Ishikawa (cell line): ENCODE results near the gene WNT7B.
A peak's percentile ranks its signal among the peaks of the same experiment; 100 is the strongest.

Experiments used
- CEBPB ChIP-seq: IDR thresholded peaks from 2 replicates; pipeline ENCODE4 v1.6.1; 2012
- CREB1 ChIP-seq: IDR thresholded peaks from 2 replicates; pipeline ENCODE4 v1.6.1; 2012; ENCODE audit warnings: low read depth
- EGR1 ChIP-seq: IDR thresholded peaks from 2 replicates; pipeline ENCODE4 v1.6.1; 2012
- EP300 ChIP-seq: IDR thresholded peaks from 2 replicates; pipeline ENCODE4 v1.6.1; 2012; ENCODE audit warnings: borderline replicate concordance
- FOXM1 ChIP-seq: IDR thresholded peaks from 2 replicates; pipeline ENCODE4 v1.6.1; 2012; ENCODE audit warnings: low read depth, borderline replicate concordance
- NFIC ChIP-seq: IDR thresholded peaks from 2 replicates; pipeline ENCODE4 v1.6.1; 2012
- RAD21 ChIP-seq: IDR thresholded peaks from 2 replicates; pipeline ENCODE4 v1.6.1; 2012; ENCODE audit warnings: low read depth
- TAF1 ChIP-seq: IDR thresholded peaks from 2 replicates; pipeline ENCODE4 v1.6.1; 2012; ENCODE audit warnings: low read depth, mild to moderate bottlenecking
- TCF12 ChIP-seq: IDR thresholded peaks from 2 replicates; pipeline ENCODE4 v1.6.1; 2012; ENCODE audit warnings: low read depth
- TEAD4 ChIP-seq: IDR thresholded peaks from 2 replicates; pipeline ENCODE4 v1.6.1; 2012
- YY1 ChIP-seq: IDR thresholded peaks from 2 replicates; pipeline ENCODE4 v1.6.1; 2012; ENCODE audit warnings: low read depth
- ZBTB7A ChIP-seq: IDR thresholded peaks from 2 replicates; pipeline ENCODE4 v1.6.1; 2012; ENCODE audit warnings: low read depth
- TF ChIP-seq, protein P1 (sequence below): IDR thresholded peaks from 2 replicates; pipeline ENCODE4 v1.6.1; 2012
- TF ChIP-seq, protein P2 (sequence below): IDR thresholded peaks from 2 replicates; pipeline ENCODE4 v1.6.1; 2012
- TF ChIP-seq, protein P3 (sequence below): IDR thresholded peaks from 2 replicates; pipeline ENCODE4 v1.6.1; 2012; ENCODE audit warnings: low read depth, mild to moderate bottlenecking

The WNT7B gene

DNA sequence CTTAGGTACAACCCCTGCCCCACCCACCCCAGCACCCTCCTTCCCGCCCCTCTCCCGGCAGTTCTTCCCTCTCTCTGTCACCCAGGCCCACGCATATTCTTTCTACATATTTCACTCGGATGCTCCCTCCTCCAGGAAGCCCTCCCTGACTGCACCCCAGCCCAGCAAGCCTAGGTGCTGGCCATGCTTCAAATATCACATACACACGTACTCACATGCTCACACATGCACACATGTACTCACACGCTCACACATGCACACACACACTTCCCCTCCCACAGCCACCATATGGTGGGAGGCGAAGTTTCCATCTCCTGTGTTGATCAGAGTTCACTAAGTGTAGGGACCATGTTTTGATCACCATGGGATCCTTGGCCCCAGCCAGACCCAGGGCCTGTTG, 90.4 kb downstream of the WNT7B start:
- TF ChIP-seq CREB1 (no peak), EP300 (no peak), RAD21 (no peak), CEBPB (no peak), EGR1 (no peak), ZBTB7A (no peak), FOXM1 (no peak), TEAD4 (no peak), NFIC (no peak), TCF12 (no peak)
- TF ChIP-seq, protein P1, sequence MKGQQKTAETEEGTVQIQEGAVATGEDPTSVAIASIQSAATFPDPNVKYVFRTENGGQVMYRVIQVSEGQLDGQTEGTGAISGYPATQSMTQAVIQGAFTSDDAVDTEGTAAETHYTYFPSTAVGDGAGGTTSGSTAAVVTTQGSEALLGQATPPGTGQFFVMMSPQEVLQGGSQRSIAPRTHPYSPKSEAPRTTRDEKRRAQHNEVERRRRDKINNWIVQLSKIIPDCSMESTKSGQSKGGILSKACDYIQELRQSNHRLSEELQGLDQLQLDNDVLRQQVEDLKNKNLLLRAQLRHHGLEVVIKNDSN: no peak

DNA sequence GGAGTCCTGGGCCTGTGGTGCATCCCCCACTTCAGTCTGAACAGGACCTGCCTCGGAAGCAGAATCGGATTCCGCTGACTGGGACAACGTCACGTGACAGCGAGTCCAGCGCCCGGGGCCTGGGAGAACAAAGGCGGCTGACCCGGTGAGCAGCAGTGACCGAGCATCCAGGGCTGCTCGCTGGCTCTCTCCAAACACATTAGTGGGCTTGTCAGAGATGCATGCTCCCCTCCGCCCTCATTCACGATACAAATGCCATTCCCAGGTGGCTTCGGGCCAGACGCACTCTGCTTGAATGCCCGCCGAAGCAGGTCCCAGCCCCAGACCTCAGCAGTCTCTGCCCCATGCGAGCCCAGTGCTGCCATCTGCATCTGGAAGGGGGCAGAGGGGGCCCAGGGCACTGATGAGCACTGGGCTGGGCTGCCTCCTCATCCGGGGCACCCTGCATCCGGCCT, 91.0 kb downstream of the WNT7B start:
- no peak for TF ChIP-seq TCF12
- TF ChIP-seq, protein P1: peak; percentile 55

DNA sequence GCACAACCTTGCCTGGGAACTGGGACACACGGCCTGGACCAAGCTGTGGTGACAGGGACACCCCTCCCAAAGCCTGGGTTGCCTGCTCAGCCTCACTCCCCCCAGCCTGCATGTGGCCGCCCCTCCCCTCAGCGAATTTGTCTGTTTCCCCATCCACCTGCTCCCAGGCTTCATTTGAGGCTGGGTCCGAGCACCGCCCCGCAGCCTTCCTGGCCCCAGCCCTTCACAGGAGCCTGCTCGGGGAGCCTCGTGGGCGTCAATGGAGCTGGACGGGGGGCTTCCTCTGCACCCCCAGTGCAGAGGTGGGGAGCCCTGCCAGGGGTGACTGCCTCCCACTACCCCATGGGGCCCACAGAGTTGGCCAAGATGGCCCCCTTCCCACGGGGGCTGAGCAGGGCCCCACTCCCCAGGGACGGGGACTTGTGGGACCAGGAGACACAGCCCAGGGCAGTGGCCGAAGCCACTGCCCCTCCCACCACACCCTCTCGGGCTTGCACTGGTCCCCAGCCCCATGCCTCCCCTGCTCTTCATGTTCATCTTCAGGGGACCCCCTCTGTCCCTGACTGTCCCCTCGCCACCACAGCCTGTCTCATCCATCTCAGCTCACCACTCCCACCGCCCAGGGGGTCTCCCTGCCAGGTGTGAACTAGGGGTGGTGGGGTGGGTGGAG, 91.7 kb downstream of the WNT7B start:
- TF ChIP-seq TCF12 (no peak), FOXM1 (no peak), NFIC (no peak), CEBPB (no peak), CREB1 (no peak), EP300 (no peak), TAF1 (no peak), EGR1 (no peak), TEAD4 (no peak), RAD21 (no peak), ZBTB7A (no peak), YY1 (no peak)
- TF ChIP-seq, protein P1: no peak
- TF ChIP-seq, protein P2, sequence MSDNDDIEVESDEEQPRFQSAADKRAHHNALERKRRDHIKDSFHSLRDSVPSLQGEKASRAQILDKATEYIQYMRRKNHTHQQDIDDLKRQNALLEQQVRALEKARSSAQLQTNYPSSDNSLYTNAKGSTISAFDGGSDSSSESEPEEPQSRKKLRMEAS: no peak
- TF ChIP-seq, protein P3, sequence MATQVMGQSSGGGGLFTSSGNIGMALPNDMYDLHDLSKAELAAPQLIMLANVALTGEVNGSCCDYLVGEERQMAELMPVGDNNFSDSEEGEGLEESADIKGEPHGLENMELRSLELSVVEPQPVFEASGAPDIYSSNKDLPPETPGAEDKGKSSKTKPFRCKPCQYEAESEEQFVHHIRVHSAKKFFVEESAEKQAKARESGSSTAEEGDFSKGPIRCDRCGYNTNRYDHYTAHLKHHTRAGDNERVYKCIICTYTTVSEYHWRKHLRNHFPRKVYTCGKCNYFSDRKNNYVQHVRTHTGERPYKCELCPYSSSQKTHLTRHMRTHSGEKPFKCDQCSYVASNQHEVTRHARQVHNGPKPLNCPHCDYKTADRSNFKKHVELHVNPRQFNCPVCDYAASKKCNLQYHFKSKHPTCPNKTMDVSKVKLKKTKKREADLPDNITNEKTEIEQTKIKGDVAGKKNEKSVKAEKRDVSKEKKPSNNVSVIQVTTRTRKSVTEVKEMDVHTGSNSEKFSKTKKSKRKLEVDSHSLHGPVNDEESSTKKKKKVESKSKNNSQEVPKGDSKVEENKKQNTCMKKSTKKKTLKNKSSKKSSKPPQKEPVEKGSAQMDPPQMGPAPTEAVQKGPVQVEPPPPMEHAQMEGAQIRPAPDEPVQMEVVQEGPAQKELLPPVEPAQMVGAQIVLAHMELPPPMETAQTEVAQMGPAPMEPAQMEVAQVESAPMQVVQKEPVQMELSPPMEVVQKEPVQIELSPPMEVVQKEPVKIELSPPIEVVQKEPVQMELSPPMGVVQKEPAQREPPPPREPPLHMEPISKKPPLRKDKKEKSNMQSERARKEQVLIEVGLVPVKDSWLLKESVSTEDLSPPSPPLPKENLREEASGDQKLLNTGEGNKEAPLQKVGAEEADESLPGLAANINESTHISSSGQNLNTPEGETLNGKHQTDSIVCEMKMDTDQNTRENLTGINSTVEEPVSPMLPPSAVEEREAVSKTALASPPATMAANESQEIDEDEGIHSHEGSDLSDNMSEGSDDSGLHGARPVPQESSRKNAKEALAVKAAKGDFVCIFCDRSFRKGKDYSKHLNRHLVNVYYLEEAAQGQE: no peak

DNA sequence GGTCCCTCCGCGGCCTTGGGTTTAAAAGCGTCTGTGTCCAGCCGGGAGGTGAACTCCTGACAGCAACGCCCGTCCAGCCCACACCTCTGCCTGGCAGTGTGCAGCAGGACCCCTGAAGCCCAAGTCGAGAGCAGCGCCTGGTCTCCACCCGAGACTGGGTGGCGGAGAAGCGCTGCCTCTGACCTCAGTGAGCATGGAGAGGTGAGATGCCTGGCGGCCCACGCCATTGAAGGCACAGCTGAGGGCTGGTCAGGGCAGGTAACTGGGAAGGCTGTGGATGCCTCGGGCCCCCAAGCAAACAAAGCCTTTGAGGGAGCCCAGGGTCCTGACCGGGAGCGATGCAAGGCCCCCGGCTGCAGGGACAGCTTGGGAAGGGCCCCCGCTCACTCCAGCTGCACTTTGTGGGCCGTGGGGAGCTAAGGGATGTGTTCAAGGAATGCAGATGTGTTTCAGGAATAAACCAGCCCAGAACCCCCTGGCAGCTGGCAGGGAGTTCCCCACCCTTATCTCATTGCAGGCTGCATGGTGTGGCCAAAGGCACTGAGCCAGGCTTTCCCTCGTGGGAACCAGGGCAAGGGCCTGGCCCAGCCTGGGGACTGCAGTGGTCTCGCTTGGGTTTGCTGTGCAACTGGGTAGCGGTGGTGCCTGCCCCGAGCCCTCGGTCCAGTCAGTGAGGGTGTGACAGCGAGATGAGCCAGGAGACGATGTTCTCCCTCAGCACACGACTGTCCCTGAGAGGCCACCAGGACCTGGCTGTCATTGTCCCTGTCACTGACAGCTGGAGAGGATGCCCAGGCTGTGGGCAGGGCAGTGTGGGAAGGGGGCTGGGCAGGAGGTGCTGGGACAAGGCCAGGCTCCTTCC, 92.5 kb downstream of the WNT7B start:
- no peak for TF ChIP-seq YY1
- TF ChIP-seq EP300: no peak
- no peak for TF ChIP-seq TCF12
- no peak for TF ChIP-seq EGR1
- TF ChIP-seq TAF1: no peak
- TF ChIP-seq TEAD4: no peak
- TF ChIP-seq ZBTB7A: no peak
- TF ChIP-seq, protein P3: no peak
- no peak for TF ChIP-seq FOXM1
- TF ChIP-seq, protein P2: no peak
- TF ChIP-seq CREB1: no peak

DNA sequence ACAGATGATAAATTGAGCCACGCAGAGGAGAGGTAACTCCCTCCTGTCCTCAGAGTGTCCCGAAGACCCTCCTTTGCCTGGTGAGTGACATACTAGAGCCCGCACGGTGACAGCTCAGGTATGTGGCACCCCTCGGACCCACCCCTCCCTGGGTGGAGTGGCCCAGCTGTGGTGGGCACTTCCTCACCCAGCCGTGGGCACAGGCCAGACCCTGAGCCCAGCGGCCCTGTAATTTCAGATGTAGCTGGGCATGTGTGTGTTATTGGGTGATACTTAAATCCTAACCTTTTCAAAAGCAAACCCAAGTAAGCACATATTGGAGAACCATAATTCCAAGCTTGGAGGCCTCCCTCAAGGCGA, 93.2 kb downstream of the WNT7B start:
- TF ChIP-seq RAD21: no peak
- TF ChIP-seq CREB1: no peak
- no peak for TF ChIP-seq ZBTB7A
- no peak for TF ChIP-seq EP300
- TF ChIP-seq, protein P1: no peak
- no peak for TF ChIP-seq CEBPB
- TF ChIP-seq, protein P2: no peak
- no peak for TF ChIP-seq TCF12
- no peak for TF ChIP-seq EGR1
- TF ChIP-seq FOXM1: no peak
- no peak for TF ChIP-seq NFIC
